ENCODE measurements around the gene ABCA7.

ABCA7 gene, protein sequence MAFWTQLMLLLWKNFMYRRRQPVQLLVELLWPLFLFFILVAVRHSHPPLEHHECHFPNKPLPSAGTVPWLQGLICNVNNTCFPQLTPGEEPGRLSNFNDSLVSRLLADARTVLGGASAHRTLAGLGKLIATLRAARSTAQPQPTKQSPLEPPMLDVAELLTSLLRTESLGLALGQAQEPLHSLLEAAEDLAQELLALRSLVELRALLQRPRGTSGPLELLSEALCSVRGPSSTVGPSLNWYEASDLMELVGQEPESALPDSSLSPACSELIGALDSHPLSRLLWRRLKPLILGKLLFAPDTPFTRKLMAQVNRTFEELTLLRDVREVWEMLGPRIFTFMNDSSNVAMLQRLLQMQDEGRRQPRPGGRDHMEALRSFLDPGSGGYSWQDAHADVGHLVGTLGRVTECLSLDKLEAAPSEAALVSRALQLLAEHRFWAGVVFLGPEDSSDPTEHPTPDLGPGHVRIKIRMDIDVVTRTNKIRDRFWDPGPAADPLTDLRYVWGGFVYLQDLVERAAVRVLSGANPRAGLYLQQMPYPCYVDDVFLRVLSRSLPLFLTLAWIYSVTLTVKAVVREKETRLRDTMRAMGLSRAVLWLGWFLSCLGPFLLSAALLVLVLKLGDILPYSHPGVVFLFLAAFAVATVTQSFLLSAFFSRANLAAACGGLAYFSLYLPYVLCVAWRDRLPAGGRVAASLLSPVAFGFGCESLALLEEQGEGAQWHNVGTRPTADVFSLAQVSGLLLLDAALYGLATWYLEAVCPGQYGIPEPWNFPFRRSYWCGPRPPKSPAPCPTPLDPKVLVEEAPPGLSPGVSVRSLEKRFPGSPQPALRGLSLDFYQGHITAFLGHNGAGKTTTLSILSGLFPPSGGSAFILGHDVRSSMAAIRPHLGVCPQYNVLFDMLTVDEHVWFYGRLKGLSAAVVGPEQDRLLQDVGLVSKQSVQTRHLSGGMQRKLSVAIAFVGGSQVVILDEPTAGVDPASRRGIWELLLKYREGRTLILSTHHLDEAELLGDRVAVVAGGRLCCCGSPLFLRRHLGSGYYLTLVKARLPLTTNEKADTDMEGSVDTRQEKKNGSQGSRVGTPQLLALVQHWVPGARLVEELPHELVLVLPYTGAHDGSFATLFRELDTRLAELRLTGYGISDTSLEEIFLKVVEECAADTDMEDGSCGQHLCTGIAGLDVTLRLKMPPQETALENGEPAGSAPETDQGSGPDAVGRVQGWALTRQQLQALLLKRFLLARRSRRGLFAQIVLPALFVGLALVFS (N-terminal part only)

DNA sequence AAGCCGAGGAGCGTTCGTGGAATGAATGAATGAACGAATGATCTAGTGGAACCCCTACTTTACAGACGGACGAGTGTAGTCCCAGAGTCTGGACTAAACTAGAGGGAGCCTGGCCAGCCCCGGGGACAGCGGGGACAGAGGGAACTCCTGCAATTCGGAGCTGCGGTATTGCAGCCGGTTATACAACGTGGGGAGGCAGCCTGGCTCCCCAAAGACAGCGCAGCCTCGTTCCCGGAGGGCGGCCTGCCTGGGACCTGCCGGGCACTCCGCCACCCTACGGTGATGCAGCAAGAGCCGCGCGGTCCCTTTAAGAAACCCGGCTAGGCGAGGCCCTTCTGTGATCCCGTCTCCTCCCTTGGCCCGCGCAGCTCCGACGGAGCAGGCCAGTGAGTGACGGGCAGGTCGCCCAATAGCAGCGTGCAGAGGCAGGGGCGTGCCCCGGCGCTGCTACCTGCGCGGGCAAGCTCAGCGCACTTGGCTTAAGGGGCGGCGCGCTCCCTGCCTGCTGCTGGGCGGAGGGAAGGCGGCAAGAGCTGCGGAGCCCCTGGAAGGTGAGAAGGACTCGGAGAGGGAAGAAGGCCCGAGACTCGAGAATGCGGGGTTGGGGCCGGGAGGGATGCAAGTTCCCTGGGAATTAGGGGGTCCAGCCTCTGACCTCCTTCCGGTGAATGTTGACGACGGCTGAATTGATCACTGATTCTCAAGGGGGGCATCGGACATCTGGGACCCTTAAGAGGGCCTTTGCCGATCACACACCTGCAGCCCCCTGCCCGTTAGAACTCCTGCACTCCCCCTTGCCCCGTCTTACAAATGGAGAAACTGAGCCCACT is at the start of gene ABCA7:
TSS of gene ABCA7 (plus strand) at position 462 of the 830 bp plus-strand sequence. CDS start 1,255 bp downstream, outside the sequence.
- DNase-seq, result peak; percentile 99

DNA sequence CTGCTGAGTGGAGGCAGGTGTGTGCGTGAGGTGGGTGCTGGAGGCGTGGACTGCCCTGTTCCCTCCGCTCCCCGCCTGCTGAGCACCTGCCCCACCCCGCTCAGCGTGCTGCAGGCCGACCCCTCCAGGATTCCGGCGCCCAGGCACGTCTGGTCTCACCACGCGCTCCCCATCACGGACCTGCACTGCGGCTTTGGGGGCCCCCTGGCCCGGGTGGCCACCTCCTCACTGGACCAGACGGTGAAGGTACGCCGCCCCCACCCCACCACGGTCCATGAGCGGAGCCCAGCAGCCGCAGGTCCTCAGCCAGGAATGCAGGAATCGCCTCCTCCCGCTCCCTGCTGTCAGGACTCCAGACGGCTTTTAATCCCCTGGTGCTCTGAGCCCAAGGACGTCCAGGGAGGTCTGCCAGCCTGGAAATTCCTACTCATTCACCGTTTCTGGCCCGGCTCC is 49.8 kb upstream of the ABCA7 start:
- no peak for DNase-seq

DNA sequence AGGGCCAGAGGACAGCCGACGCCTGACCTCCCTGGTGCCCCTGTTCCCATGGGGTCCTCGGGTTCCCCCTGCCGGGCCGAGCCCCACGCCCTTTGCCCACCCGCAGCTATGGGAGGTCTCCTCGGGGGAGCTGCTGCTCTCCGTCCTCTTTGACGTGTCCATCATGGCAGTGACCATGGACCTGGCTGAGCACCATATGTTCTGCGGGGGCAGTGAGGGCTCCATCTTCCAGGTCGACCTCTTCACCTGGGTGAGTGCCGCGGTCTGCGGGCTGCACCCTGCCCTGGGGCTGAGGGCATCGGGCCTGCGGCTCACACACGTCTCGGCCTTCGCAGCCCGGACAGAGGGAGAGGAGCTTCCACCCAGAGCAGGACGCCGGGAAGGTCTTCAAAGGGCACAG is 49.2 kb upstream of the ABCA7 start:
- DNase-seq, result no peak

DNA sequence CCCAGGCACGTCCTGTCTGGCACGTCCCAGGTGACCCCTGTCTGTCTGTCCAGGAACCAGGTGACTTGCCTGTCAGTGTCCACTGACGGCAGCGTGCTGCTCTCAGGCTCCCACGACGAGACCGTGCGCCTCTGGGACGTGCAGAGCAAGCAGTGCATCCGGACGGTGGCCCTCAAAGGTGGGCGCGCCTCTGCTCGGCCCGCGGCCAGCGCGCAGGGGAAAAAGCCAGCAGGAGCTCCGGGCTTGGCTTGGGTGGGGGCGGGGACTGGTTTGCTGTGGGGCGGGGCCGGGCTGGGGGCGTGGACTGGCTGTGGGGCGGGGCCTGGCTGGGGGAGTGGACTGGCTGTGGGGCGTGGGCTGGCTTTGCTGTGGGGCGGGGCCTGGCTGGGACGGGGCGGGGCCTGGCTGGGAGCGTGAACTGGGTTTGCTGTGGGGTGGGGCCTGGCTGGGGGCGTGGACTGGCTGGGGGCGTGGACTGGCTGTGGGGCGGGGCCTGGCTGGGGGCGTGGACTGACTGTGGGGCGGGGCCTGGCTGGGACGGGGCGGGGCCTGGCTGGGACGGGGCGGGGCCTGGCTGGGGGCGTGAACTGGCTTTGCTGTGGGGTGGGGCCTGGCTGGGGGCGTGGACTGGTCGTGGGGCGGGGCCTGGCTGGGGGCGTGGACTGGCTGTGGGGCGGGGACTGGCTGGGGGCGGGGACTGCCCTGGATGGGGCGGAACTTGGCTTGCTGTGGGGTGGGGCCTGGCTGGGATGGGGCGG is 48.6 kb upstream of the ABCA7 start:
- DNase-seq, result peak; percentile 34

DNA sequence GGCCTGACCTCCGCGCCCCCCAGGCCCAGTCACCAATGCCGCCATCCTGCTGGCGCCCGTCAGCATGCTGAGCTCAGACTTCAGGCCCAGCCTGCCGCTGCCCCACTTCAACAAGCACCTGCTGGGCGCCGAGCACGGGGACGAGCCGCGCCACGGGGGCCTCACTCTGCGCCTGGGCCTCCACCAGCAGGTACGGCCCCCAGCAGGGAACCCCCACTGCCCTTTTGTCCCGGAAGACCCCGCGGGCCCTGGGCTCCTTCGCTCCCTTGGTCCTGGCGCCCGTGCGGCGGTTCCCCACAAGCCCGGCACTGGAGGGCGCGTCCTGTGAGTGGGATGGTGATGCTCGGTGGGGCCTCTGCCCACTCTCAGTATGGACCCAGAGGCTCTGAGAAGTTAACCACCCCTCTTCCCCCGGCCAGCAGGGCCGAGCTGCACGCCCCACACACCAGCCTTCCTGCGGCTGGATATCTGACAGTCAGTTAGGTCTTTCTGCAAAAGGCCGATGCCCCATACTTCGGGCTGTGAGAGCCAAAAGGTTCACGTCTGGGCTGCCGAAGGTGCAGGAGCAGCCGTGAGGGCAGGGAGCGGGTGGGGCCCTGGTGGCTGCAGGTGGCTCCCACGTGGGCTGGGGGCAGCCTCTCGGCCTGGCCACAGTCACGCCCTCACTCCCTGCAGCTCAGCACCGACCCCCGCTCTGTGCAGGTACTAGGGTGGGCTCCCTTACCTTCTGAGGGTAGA is 47.8 kb upstream of the ABCA7 start:
- DNase-seq, result no peak

DNA sequence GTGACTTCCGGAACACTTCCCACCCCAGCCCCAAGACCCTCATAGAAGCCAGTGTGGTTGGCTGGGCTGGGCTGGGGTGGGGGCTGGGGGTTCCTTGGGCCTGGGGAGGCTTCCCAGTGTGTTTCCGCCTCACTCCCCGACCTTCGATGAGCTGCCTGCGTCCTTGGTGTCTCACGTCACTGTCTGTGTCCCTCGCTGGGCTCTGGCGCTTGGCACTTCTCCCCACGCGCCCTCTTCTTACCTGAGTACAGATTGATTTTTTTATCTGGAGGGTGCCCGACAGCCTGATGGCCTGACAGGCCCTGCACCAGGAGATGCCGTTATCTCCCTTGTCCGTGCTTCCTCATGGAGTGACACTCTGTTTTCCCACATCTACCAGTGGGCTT is 47.2 kb upstream of the ABCA7 start:
- no peak for DNase-seq

DNA sequence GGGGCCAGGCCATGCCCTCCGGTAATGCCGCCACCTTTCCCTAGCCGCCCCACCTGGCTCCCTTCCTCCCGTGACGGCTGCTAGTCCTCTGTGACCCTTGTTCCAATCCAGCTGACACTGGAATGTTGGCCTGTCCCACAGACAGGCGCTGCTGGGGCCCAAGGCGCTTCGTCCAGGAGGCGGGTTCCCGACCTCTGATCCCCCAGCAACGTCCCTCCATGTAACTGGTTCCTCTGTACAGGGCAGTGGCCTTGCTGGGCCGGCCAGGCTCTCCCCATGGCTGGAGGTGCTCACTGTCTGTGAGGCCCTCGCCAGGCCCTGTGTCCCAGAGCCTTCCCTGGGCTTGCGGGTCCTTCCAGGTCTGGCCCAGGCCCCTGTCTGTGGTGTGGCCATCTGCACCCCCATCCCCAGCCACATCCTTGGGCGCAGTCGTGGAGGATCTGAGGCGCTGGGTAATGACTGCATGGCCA is 46.5 kb upstream of the ABCA7 start:
- DNase-seq, result no peak

DNA sequence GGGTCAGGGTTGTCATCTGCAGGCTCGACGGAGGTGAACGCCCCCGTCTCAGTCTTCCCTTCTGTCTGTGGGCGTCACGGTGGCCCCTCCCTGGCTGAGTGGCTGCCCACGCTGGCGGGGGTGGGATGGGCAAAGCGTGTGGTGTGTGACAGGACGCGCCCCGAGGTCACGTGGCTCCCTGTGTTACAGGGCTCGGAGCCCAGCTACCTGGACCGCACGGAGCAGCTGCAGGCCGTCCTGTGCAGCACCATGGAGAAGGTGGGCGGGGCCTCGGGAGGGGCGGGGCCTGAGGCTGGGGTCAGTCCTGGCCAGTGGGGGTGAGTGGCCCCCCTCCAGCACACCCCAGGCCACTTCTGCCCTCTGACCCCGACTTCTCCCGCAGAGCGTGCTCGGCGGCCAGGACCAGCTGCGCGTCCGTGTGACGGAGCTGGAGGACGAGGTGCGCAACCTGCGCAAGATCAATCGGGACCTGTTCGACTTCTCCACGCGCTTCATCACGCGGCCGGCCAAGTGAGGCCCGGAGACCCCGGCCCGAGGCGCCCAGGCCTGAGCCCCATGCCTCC is 46.0 kb upstream of the ABCA7 start:
- DNase-seq, result no peak

DNA sequence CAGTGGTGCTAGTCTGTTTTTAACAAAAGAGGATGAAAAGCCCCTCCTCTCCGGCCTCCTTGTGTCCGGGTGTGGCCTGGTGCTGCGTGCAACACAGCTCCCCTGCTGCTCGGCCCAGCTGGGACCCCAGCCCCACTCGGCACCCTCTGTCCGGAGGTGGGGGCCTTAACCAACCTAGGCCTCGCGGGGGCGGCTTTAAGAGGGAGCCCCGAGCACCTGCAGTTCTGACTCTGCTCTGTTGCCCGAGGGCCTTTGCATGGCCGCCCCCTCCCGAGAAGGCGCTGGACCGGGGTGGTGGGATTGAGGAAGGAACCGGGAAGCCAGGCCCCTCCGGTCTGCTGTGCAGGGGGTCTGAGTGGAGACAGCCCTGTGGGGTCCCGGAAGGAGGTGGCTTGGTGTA is 45.4 kb upstream of the ABCA7 start:
- DNase-seq, result no peak

DNA sequence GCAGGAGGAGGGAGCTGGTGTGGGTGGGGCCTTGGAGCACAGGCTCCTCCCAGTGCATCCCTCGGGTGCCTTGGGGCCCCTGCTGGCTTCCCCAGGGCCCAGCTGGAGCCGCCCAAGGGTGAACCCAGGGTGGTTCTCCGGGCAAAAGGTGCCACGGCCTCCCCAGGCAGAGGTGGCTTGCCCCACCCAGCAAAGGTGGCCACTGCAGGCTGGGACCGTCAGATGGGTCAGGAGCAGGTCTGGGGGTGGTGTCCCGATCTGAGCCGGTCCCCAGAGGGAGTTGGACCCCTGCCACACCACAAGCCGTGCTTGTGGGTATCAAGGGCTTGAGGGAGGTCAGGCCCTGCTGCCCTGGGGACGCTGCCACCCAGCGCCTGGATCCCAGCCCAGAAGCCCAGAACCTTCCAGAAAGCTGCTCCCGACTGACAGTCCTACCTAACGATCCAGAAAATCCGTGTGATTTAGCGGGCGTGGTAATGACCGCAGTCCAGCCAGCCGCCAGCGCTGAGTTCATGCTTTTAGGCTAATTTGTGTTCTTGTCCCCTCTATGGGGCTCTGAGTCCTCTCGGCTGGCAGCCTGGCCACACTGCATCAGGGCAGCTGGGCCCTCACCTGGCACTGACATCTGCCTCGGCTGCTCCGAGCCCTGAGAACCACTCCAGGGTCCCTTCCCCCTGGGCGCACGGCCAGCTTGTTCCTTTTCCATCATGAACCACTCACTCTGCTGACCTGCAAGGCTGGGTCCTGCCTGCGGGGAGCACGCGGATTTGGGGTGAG is 44.7 kb upstream of the ABCA7 start:
- no peak for DNase-seq

DNA sequence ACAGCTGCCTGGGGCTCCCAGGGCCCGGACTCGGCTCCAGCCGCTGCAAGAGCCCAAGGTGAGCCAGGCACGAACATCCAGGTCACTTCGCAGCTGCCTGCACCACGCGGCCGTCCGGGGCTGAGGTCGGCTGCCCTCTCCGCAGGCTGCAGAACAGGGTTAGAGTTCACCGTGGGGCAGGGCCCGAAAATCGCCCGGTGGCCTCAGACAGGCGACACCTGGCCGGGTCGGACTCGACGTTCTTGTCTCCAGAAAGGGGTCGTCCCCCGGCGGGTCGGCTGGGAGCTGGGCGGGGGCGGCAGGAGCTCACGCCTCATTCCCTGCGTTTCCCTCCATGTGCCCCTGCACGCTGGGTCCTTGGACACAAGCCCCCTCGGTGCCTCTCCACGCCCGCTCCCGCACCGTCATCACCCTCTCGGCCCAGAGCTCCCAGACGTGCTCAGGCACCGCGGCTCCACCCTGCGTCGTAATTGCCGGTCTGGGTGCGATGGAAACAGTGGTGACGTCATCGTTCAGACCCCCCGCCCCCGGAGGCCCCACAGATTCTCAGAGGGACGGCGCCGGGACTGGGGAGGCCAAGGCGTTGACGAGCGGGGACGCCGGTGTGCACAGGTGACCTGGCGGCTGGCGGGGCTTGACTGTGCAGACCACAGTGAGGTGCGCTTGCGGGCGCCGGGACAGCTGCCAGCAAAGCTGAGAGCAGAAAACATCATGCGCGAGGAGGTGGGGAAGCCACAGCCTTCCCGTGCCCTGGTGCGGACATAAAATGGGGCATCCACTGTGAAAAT is 43.7 kb upstream of the ABCA7 start:
- DNase-seq, result peak; percentile 51

DNA sequence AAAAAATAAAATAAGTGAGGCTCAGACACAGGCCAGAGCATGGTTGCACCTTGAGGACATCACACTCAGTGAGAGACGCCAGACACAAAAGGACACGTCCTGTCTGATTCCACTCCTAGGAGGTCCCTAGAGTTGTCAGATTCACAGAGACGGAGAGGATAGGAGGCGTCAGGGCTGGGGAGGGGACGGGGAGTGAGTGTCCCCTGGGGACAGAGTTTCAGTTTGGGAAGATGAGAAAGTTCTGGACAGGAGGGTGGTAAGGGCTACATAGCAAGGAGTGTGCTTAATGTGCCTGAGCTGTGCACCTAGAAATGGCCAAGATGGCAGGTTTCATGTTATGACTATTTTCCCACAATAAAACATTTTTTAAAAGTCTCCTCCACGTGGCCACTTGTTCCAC is 41.8 kb upstream of the ABCA7 start:
- DNase-seq, result no peak

DNA sequence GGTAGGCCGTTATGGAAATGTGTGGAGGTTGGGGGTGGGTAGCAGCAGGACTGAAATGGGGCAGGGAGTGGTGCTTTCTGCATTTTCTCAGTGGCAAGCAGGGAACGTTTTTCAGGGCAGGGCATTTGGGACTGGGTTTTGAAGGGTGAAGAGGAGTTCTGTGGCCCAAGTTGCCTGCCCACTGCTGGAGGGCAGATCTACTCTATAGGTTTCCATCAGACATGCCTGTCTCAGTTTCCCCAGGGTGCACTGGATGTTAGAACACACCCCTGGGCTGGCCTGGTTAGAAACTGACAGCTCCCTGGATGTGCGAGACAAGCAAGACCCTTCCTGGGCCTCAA is 40.6 kb upstream of the ABCA7 start:
- no peak for DNase-seq

DNA sequence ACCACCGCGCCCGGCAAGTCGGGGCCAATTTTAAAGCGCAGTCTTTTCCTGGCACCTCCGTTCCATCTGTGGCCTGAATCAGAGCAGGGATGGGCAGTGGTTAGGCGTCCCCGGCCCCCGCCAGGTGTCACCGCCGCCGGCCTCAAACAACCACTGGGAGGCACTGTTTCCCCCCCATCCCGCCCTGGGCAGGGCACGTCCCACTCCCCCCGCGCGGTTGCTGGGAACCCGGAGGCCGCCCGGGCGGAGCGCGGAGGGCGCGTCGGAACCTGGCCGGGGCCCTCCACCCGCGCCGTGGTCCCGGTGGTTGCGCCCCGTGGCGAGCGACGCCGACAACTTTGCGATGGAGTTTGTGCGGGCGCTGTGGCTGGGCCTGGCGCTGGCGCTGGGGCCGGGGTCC is 39.8 kb upstream of the ABCA7 start, which contains the start of gene GRIN3B:
TSS of gene GRIN3B (plus strand) at position 325 of the 400 bp plus-strand sequence. CDS start at position 344, 19 bp downstream.
- peak; percentile 37 for DNase-seq

DNA sequence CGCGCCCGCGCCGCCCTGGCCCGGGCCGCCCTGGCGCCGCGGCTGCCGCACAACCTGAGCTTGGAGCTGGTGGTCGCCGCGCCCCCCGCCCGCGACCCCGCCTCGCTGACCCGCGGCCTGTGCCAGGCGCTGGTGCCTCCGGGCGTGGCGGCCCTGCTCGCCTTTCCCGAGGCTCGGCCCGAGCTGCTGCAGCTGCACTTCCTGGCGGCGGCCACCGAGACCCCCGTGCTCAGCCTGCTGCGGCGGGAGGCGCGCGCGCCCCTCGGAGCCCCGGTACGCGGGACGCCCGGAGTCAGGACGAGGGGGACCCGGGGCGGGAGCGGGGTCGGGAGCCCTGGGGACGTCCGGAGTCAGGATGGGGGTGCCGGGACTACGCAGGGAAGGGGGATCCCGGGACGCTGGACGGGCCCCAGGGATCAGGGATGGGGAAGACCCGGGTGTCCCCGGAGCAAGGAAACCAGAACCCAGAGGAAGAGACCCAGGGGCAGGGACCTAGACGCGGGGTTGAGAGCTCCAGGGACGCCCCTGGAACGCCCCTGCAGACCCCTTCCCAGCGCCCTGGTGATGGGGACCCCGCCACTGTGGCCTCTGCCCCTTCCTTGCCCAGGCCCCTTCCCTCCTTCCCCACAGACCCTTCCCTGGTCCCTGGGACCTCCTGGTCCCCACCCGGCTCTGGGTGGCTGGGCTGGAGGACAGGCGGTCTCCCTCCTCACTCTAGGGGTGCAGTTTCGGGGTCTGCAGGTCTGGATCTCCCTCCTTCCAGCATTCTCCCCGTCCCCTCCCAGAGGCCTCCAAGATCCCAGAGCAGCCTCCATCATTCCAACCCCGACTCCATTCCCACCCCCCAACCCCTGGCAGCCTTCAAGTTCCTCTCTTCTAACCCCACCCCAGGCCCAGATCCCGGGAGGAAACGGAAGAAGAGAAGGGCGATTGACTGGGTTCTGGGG is 39.0 kb upstream of the ABCA7 start:
- DNase-seq, result no peak

DNA sequence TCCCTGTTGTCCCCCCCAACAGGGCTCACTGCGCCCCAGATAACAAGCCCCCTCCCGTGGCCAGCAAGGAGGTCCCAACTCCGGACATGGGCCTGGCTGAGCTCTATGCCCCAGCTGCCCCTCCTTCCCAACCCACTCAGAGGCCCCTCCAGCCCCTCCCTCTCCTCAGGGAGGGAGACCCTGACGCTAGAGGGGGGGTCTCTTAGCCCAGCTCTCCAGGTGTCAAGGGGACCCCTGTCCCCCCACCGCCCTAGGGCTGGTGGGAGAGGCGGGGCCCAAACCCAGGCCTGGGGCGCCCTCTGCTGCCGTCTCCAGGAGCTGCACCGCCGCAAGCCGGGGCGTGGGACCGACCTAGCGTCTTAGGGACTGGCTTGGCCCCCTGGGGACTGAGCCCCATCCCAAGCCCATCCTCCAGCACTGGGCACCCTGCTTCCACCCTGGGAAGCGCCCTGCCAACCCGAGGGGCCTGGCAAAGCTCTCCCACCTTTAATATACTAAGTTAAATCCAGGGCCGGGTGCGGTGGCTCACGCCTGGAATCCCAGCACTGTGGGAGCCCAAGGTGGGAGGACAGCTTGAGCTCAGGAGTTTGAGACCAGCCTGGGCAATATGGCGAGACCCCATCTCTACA is 38.3 kb upstream of the ABCA7 start:
- DNase-seq, result peak; percentile 60

DNA sequence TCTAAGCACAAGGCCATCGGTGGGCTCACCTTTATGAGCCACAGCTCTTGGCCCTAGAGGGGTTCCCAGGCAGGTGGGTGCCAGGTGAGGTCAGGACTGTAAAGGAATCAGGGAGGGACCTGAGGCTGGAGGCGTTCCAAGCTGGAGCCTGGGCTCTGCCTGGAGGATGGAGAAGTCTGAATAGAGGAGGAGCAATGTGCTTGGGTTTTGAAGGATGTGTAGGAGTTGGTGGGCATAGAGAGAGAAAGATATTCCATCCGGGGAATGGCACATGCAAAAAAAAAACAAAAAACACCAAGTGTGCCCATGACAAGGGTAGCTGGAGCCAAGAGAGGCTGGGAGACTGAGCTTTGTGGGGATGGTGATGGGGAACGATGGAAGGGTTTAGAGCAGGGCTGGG is 37.3 kb upstream of the ABCA7 start:
- no peak for DNase-seq
